HG02981 (cell line): ENCODE measurements around the gene R3HDM1.

ENCODE experiments used
- ATAC-seq: cut with Tn5 transposase; IDR thresholded peaks from one replicate; pipeline ENCODE4 v1.9.1; 2021; ENCODE audit warnings: mild to moderate bottlenecking, moderate library complexity; ENCODE audit not compliant: unreplicated experiment

R3HDM1 gene

DNA sequence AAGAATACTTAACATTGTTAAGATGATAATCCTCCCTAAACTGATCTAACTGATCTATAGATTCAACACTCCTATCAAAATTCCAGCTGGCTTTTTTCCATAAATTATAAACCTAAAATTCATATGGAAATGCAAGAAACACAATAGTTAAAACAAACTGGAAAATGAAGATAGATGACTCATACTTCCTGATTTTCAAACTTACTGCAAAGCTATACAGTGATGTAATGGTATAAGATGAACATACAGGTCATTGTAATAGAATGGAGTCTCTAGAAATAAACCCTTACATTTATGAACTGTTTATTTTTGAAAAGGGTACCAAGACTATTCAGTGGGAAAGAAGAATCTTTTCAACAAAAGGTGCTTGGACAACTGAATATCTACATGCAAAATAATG lies 242.6 kb downstream of the R3HDM1 start:
- no peak for ATAC-seq
